HEK293 (cell line): Measurements from ENCODE around the gene XRN1.
A peak's percentile ranks its signal among the peaks of the same experiment; 100 is the strongest.
"Not testable (repeated sequence)": the region's sequence is repeated elsewhere in the genome, so short reads cannot be mapped to it uniquely, and the experiment has no call there.

Experiments used
- CTCF ChIA-PET: fragments of 350-600 bp; formaldehyde crosslinking; extraction: SDS; loops from one replicate; lab custom pipeline; 2021; ENCODE audit warnings: antibody characterized with exemption; lab: Yijun Ruan, JAX
- POLR2A ChIA-PET: fragments of 300-600 bp; formaldehyde crosslinking; extraction: SDS; loops from one replicate; lab custom pipeline; 2020; ENCODE audit warnings: antibody characterized with exemption, inconsistent platforms; lab: Yijun Ruan, JAX
- H3K27ac ChIP-seq: fragments of 200-500 bp; sonication (Bioruptor generic); 2 replicates; pipeline ENCODE4 v1.5.1; 2014; ENCODE audit warnings: low read depth, low read length, control low read depth, inconsistent platforms; ENCODE audit errors: extremely low read depth
- H3K36me3 ChIP-seq, 2 experiments: fragments of 200-500 bp in 1 of 2; sonication (Bioruptor generic) in 1 of 2; 1 replicate in 1 of 2; 2 replicates in 1 of 2; pipeline ENCODE4 v1.5.1; 2014 to 2017; ENCODE audit warnings: inconsistent platforms in 2 of 2, low read length in 2 of 2; ENCODE audit not compliant: control insufficient read depth in 2 of 2, insufficient read depth in 1 of 2
- H3K4me1 ChIP-seq: fragments of 200-500 bp; sonication (Bioruptor generic); 2 replicates; pipeline ENCODE4 v1.5.1; 2014; ENCODE audit warnings: mild to moderate bottlenecking, low read length, inconsistent platforms; ENCODE audit not compliant: control insufficient read depth, insufficient read depth
- H3K4me3 ChIP-seq: 2 replicates; pipeline ENCODE4 v1.5.1; 2011; ENCODE audit warnings: low read depth, mild to moderate bottlenecking, control low read depth, low read length, moderate library complexity
- H3K9me3 ChIP-seq: fragments of 200-500 bp; sonication (Bioruptor generic); 2 replicates; pipeline ENCODE4 v1.5.1; 2014; ENCODE audit warnings: low read depth, low read length, inconsistent platforms; ENCODE audit not compliant: control insufficient read depth, insufficient read depth
- CTCF ChIP-seq: fragments of 450-650 bp; formaldehyde crosslinking; IDR thresholded peaks from 2 replicates; pipeline ENCODE4 v1.5.1; 2016; ENCODE audit warnings: missing biosample characterization, missing genetic modification characterization
- PRDM2 ChIP-seq: fragments of 450-650 bp; formaldehyde crosslinking; IDR thresholded peaks from 2 replicates; pipeline ENCODE4 v1.5.1; 2016; ENCODE audit warnings: missing biosample characterization, missing genetic modification characterization, borderline replicate concordance
- PRDM4 ChIP-seq: fragments of 450-650 bp; formaldehyde crosslinking; IDR thresholded peaks from 2 replicates; pipeline ENCODE4 v1.5.1; 2017; ENCODE audit warnings: missing biosample characterization, missing genetic modification characterization
- ZNF114 ChIP-seq: fragments of 450-650 bp; formaldehyde crosslinking; IDR thresholded peaks from 2 replicates; pipeline ENCODE4 v1.5.0; 2017; ENCODE audit warnings: missing biosample characterization, missing genetic modification characterization
- ZNF404 ChIP-seq: fragments of 450-650 bp; formaldehyde crosslinking; IDR thresholded peaks from 2 replicates; pipeline ENCODE4 v1.5.1; 2017; ENCODE audit warnings: missing biosample characterization, missing genetic modification characterization
- ZNF449 ChIP-seq: fragments of 450-650 bp; formaldehyde crosslinking; IDR thresholded peaks from 2 replicates; pipeline ENCODE4 v1.5.1; 2017; ENCODE audit warnings: missing biosample characterization, mild to moderate bottlenecking, missing genetic modification characterization, moderate library complexity
- ZNF610 ChIP-seq: fragments of 450-650 bp; formaldehyde crosslinking; IDR thresholded peaks from 2 replicates; pipeline ENCODE4 v1.5.1; 2016; ENCODE audit warnings: missing biosample characterization, missing genetic modification characterization, borderline replicate concordance
- ZNF654 ChIP-seq: fragments of 450-650 bp; formaldehyde crosslinking; IDR thresholded peaks from 2 replicates; pipeline ENCODE4 v1.5.1; 2016; ENCODE audit warnings: low read depth, missing biosample characterization, missing genetic modification characterization
- ZNF776 ChIP-seq: fragments of 450-650 bp; formaldehyde crosslinking; IDR thresholded peaks from 2 replicates; pipeline ENCODE4 v1.5.0; 2017; ENCODE audit warnings: missing biosample characterization, missing genetic modification characterization, borderline replicate concordance

Gene XRN1

GRCh38 chr3:142366434-142366833 lies 81.4 kb downstream of the XRN1 start:
- H3K27ac ChIP-seq: no peak overlapping the region
- POLR2A ChIA-PET: no interaction called here
- H3K4me1 ChIP-seq: no peaks in the 10 kb centered on the region
- H3K9me3 ChIP-seq: no peaks in the 10 kb centered on the region
- H3K36me3 ChIP-seq: peaks cover 0 to 24% of the 10 kb centered on the region in 2 experiments; a peak in 2 of 3 replicates
- TF ChIP-seq ZNF654 (peak; percentile 36), ZNF610 (tag by site-specific recombination) (no peak)
- TF ChIP-seq, all 188 proteins: peak for 1
- CTCF ChIA-PET: interaction anchor here (0.6 kb wide), 1 partner anchor 107 kb away, joined by 4 read pairs; no protein-coding TSS in a partner anchor
- H3K4me3 ChIP-seq: no peak overlapping the region

GRCh38 chr3:142363936-142364467 lies 83.8 kb downstream of the XRN1 start:
- ChIA-PET CTCF (no interaction called here), POLR2A (no interaction called here)
- Histone ChIP-seq H3K4me3 (no peak overlapping the region), H3K4me1 (no peaks in the 10 kb centered on the region), H3K9me3 (no peaks in the 10 kb centered on the region), H3K27ac (no peak overlapping the region), H3K36me3 (peaks cover 0 to 31% of the 10 kb centered on the region in 2 experiments; a peak in 2 of 3 replicates)
- TF ChIP-seq ZNF449 (tag by site-specific recombination) (no peak), ZNF114 (tag by site-specific recombination) (no peak), ZNF776 (no peak)

GRCh38 chr3:142363433-142363832 lies 84.4 kb downstream of the XRN1 start:
- CTCF ChIA-PET, POLR2A ChIA-PET: not testable (repeated sequence)

GRCh38 chr3:142359367-142359766 lies 88.5 kb downstream of the XRN1 start:
- ChIA-PET POLR2A (no interaction called here), CTCF (no interaction called here)
- H3K36me3 ChIP-seq: peaks cover 14 to 59% of the 10 kb centered on the region in 2 experiments

More at GRCh38 chr3:142363433-142363832, 84.4 kb downstream of the XRN1 start:
- H3K36me3 ChIP-seq: peaks cover 0 to 31% of the 10 kb centered on the region in 2 experiments; a peak in 2 of 3 replicates
- not testable (repeated sequence) for H3K9me3 ChIP-seq, H3K4me3 ChIP-seq, H3K4me1 ChIP-seq, H3K27ac ChIP-seq

More at GRCh38 chr3:142359367-142359766, 88.5 kb downstream of the XRN1 start:
- no peaks in the 10 kb centered on the region for H3K4me1 ChIP-seq
- H3K4me3 ChIP-seq: no peak overlapping the region
- H3K9me3 ChIP-seq: no peaks in the 10 kb centered on the region
- TF ChIP-seq PRDM4 (tag by site-specific recombination) (no peak), ZNF404 (no peak), CTCF (tag by site-specific recombination) (no peak), PRDM2 (tag by site-specific recombination) (no peak)
- H3K27ac ChIP-seq: no peak overlapping the region
